Peyer's patch (tissue), 4 donors: ENCODE results near the gene SPESP1.

Experiments used
- CTCF ChIP-seq, 6 experiments: fragments of 450-650 bp in 4 of 6; fragments of 200-600 bp in 2 of 6; sonication (generic) in 1 of 6; IDR thresholded peaks; one replicate each; pipeline ENCODE4 v1.5.1; 2017 to 2019; ENCODE audit warnings: antibody characterized with exemption in 6 of 6, mild to moderate bottlenecking in 3 of 6, moderate library complexity in 1 of 6
- POLR2A ChIP-seq, 2 donors: fragments of 450-650 bp; IDR thresholded peaks; one replicate each; pipeline ENCODE4 v1.5.1; 2017; ENCODE audit warnings: antibody characterized with exemption in 2 of 2, mild to moderate bottlenecking in 2 of 2, moderate library complexity in 2 of 2

- TF ChIP-seq CTCF (IDR thresholded peaks at IDR 0.05) (no peak), POLR2A (IDR thresholded peaks at IDR 0.05) (no peak)
These were observed 54.3 kb downstream of the SPESP1 start for GRCh38 chr15:68984586-68984985.
